GM12878 (cell line): ENCODE results near the gene UBR3. TPM values are rescaled to one million over a fixed set of nuclear protein-coding genes. Genes with fewer than 3 reads are reported as not detected.
A peak's percentile ranks its signal among the peaks of the same experiment; 100 is the strongest.

Experiments
- ATAC-seq: fragments of 200-7000 bp; cut with Tn5 transposase; 3 replicates; pipeline ENCODE4 v1.9.1; 2020; ENCODE audit warnings: mild to moderate bottlenecking, moderate library complexity
- BruUV-seq: library from RNA; stranded (reverse); fragments of 400-500 nt; replicated peaks from 2 replicates; lab custom pipeline; 2021; lab: Mats Ljungman, UMichigan
- CTCF ChIA-PET: fragments of 300-600 bp; sonication (Branson Sonifier 250); formaldehyde crosslinking; extraction: SDS; loops from one replicate; lab custom pipeline; 2021; ENCODE audit warnings: inconsistent platforms; lab: Yijun Ruan, JAX
- POLR2A ChIA-PET: fragments of 350-600 bp; formaldehyde crosslinking; extraction: SDS; loops from one replicate; lab custom pipeline; 2021; ENCODE audit warnings: inconsistent platforms; lab: Charles Lee
- RAD21 ChIA-PET: fragments of 300-600 bp; sonication (Branson Sonifier 250); formaldehyde crosslinking; loops from one replicate; lab custom pipeline; 2023; ENCODE audit warnings: antibody characterized with exemption; ENCODE audit not compliant: unreplicated experiment; lab: Charles Lee
- SMC1A ChIA-PET: fragments of 300-600 bp; sonication (Branson Sonifier 250); formaldehyde crosslinking; loops from one replicate; lab custom pipeline; 2023; ENCODE audit not compliant: unreplicated experiment, uncharacterized antibody; lab: Charles Lee
- DNase-seq: peaks from one replicate; pipeline ENCODE4 v3.0.0-alpha.2; 2011; ENCODE audit warnings: low read depth, low spot score
- FAIRE-seq: peaks from 3 replicates; lab custom pipeline; 2011; peaks lifted over from hg19 to GRCh38; lab: Jason Lieb, UNC
- H2AFZ ChIP-seq: 2 replicates; pipeline ENCODE4 v1.6.0; 2011; ENCODE audit warnings: low read depth, low read length, control low read depth; ENCODE audit not compliant: control insufficient read depth
- H3K27ac ChIP-seq: 2 replicates; pipeline ENCODE4 v1.5.1; 2011; ENCODE audit warnings: control low read depth; ENCODE audit not compliant: control insufficient read depth, insufficient read depth
- H3K27me3 ChIP-seq, 2 experiments: replicated peaks in 1 of 2; 2 replicates each; pipeline versions ENCODE4 v1.6.0 to v1.6.1; 2011; ENCODE audit warnings: low read length in 1 of 2; ENCODE audit not compliant: control insufficient read depth in 2 of 2, insufficient read depth in 2 of 2
- H3K36me3 ChIP-seq, 2 experiments: 2 replicates each; pipeline ENCODE4 v1.5.1; 2011; ENCODE audit warnings: low read length in 1 of 2; ENCODE audit not compliant: control insufficient read depth in 2 of 2, insufficient read depth in 2 of 2
- H3K4me1 ChIP-seq: 2 replicates; pipeline ENCODE4 v1.6.1; 2011; ENCODE audit warnings: mild to moderate bottlenecking, low read length, moderate library complexity, mixed read lengths; ENCODE audit not compliant: control insufficient read depth, insufficient read depth
- H3K4me2 ChIP-seq: 2 replicates; pipeline ENCODE4 v1.6.0; 2011; ENCODE audit warnings: control low read depth; ENCODE audit not compliant: control insufficient read depth, insufficient read depth
- H3K4me3 ChIP-seq: fragments of 200-600 bp; sonication (generic); 2 replicates; pipeline ENCODE4 v1.5.1; 2016
- H3K79me2 ChIP-seq: 2 replicates; pipeline ENCODE4 v1.6.0; 2011; ENCODE audit warnings: low read length; ENCODE audit not compliant: control insufficient read depth, insufficient read depth
- H3K9ac ChIP-seq: 2 replicates; pipeline ENCODE4 v1.8.0; 2011; ENCODE audit warnings: low read length, control low read depth, mixed read lengths; ENCODE audit not compliant: control insufficient read depth, insufficient read depth
- H3K9me3 ChIP-seq: replicated peaks from 3 replicates; pipeline ENCODE4 v1.5.1; 2011; ENCODE audit warnings: mild to moderate bottlenecking, low read length; ENCODE audit not compliant: control insufficient read depth, insufficient read depth
- H4K20me1 ChIP-seq: 2 replicates; pipeline ENCODE4 v1.6.0; 2011; ENCODE audit not compliant: control insufficient read depth, insufficient read depth
- CTCF ChIP-seq, 3 experiments: IDR thresholded peaks in 2 of 3; conservative IDR thresholded peaks in 1 of 3; 2 replicates each; pipeline ENCODE4 v1.5.1; 2011; ENCODE audit warnings: low read depth in 3 of 3, low read length in 3 of 3, mild to moderate bottlenecking in 3 of 3, control low read depth in 2 of 3, moderate library complexity in 2 of 3, inconsistent platforms in 1 of 3, mixed read lengths in 1 of 3; ENCODE audit not compliant: control insufficient read depth in 2 of 3, insufficient read depth in 1 of 3; ENCODE audit errors: extremely low read depth in 1 of 3
- ETV6 ChIP-seq, 2 experiments: fragments of 450-650 bp in 1 of 2; IDR thresholded peaks in 1 of 2; conservative IDR thresholded peaks in 1 of 2; 2 replicates each; pipeline ENCODE4 v1.6.1; 2014; ENCODE audit warnings: antibody characterized with exemption in 1 of 2, borderline replicate concordance in 1 of 2, low read depth in 1 of 2, mild to moderate bottlenecking in 1 of 2, moderate library complexity in 1 of 2
- HDAC2 ChIP-seq: fragments of 200-600 bp; sonication (generic); IDR thresholded peaks from 2 replicates; pipeline ENCODE4 v1.6.1; 2017
- IRF4 ChIP-seq: IDR thresholded peaks from 2 replicates; pipeline ENCODE4 v1.6.1; 2011; ENCODE audit warnings: low read depth, low read length
- PBX3 ChIP-seq: IDR thresholded peaks from 2 replicates; pipeline ENCODE4 v1.6.1; 2011; ENCODE audit warnings: mild to moderate bottlenecking, low read depth, low read length, moderate library complexity; ENCODE audit not compliant: insufficient replicate concordance
- POU2F2 ChIP-seq: IDR thresholded peaks from 3 replicates; pipeline ENCODE4 v1.6.1; 2011; ENCODE audit warnings: low read depth, mild to moderate bottlenecking, low read length, borderline replicate concordance
- RAD21 ChIP-seq: IDR thresholded peaks from 2 replicates; pipeline ENCODE4 v1.6.1; 2011; ENCODE audit warnings: mild to moderate bottlenecking, low read depth, low read length, moderate library complexity; ENCODE audit not compliant: insufficient read depth
- SREBF1 ChIP-seq: IDR thresholded peaks from 2 replicates; pipeline ENCODE4 v1.6.1; 2012; ENCODE audit warnings: mild to moderate bottlenecking, low read length
- TARDBP ChIP-seq: IDR thresholded peaks from 2 replicates; pipeline ENCODE4 v1.6.1; 2016; ENCODE audit warnings: borderline replicate concordance
- YBX1 ChIP-seq: fragments of 450-650 bp; IDR thresholded peaks from 2 replicates; pipeline ENCODE4 v1.6.1; 2016; ENCODE audit warnings: antibody characterized with exemption
- ZBTB4 ChIP-seq: fragments of 450-650 bp; formaldehyde crosslinking; IDR thresholded peaks from 2 replicates; pipeline ENCODE4 v1.4.0; 2022; ENCODE audit warnings: mild to moderate bottlenecking, moderate library complexity
- ZNF217 ChIP-seq: fragments of 450-650 bp; IDR thresholded peaks from 2 replicates; pipeline ENCODE4 v1.6.1; 2017; ENCODE audit warnings: antibody characterized with exemption, mild to moderate bottlenecking
- ZNF687 ChIP-seq: fragments of 450-650 bp; IDR thresholded peaks from 2 replicates; pipeline ENCODE4 v1.6.1; 2017; ENCODE audit warnings: mild to moderate bottlenecking, moderate library complexity
- in situ Hi-C: fragments of 300-500 bp; cut with MboI; formaldehyde crosslinking; loops from 9 replicates; pipeline ENCODE4 v1.14.3; 2018; ENCODE audit warnings: mixed read lengths
- intact Hi-C: fragments of 100-400 bp; cut with micrococcal nuclease; formaldehyde crosslinking; loops from one replicate; pipeline ENCODE4 v1.14.2; 2022; ENCODE audit not compliant: unreplicated experiment
- polyA plus RNA-seq, 11 experiments: library from polyadenylated mRNA; depleted of rRNA in 4 of 11; unstranded in 6 of 11; stranded (reverse) in 5 of 11; fragments of >200 nt; fragmentation: Nextera tagmentation in 4 of 11; fragmentation: Illumina TruSeq in 1 of 11; extraction: Ambion mirVana in 4 of 11; extraction: Trizol in 1 of 11; gene quantifications; 1 replicate in 1 of 11; 2 replicates in 10 of 11; pipeline versions ENCODE4 v1.2.1 to v1.2.3, GENCODE V29; 2011 to 2016; ENCODE audit warnings: inconsistent platforms in 2 of 11, missing spikeins in 2 of 11, low read depth in 1 of 11
- total RNA-seq, 4 experiments: library from RNA; depleted of rRNA in 3 of 4; stranded (reverse); fragments of >200 nt in 3 of 4; fragmentation: Illumina TruSeq in 1 of 4; extraction: Trizol in 1 of 4; gene quantifications; 2 replicates each; pipeline versions ENCODE4 v1.2.1 to v1.2.3, GENCODE V29; 2013 to 2021

UBR3 gene
- total and polyA plus RNA-seq, 10 of the 15 experiments (the other 5 are each of a cell fraction or from before 2014, with no cell fraction given) = 3.8 to 22.9 (median 11.2) TPM

GRCh38 chr2:169877398-169877797 is 50.1 kb downstream of the UBR3 start:
- SMC1A ChIA-PET = interaction anchor here (0.6 to 2.0 kb wide), 9 partner anchors 9 to 347 kb away, joined by 3 to 13 read pairs (median 3); partner anchors contain the start of genes METTL5 and UBR3
- Histone ChIP-seq H2AFZ (no peak overlapping the region), H3K27ac (no peak overlapping the region), H3K27me3 (no peaks in the 10 kb centered on the region), H4K20me1 (no peaks in the 10 kb centered on the region), H3K4me2 (no peak overlapping the region), H3K36me3 (no peaks in the 10 kb centered on the region; a peak in 1 of 4 replicates), H3K79me2 (no peaks in the 10 kb centered on the region), H3K4me3 (no peak overlapping the region), H3K9ac (no peak overlapping the region), H3K9me3 (no peaks in the 10 kb centered on the region), H3K4me1 (no peaks in the 10 kb centered on the region)
- RAD21 ChIA-PET = interaction anchor here (0.9 to 1.7 kb wide), 6 partner anchors 46 to 349 kb away, joined by 3 to 11 read pairs (median 6); partner anchors contain the start of genes METTL5 and UBR3
- no TSS peak for BruUV-seq
- POLR2A ChIA-PET = interaction anchor here (0.6 kb wide), 1 partner anchor 31 kb away, joined by 6 read pairs; no protein-coding TSS in a partner anchor
- ATAC-seq (peak; percentile 48; the same call in 1 of the 3 replicates), DNase-seq (no peak), FAIRE-seq (no peak)
- in situ Hi-C loops = no loop called here
- CTCF ChIA-PET = interaction anchor here (0.6 to 3.0 kb wide), 15 partner anchors 9 to 425 kb away, joined by 3 to 21 read pairs (median 4); partner anchors contain the start of genes CFAP210, METTL5 and UBR3
- intact Hi-C loops = no loop called here
- TF ChIP-seq IRF4 (no peak), YBX1 (no peak), HDAC2 (no peak), TARDBP (no peak), ZNF217 (no peak), CTCF (IDR thresholded peaks at IDR 0.05 in 2 of 3, conservative IDR thresholded peaks at IDR 0.05 in 1 of 3; ENCODE audit: control insufficient read depth in 2 of 3, extremely low read depth in 1 of 3, insufficient read depth in 1 of 3, low read depth in 3 of 3, low read length in 3 of 3) (peak; percentile 13 to 51 (median 29); a peak in 3 of 6 replicates), SREBF1 (no peak), ZBTB4 (no peak), PBX3 (no peak), ETV6 (conservative IDR thresholded peaks at IDR 0.05 in 1 of 2, IDR thresholded peaks at IDR 0.05 in 1 of 2; ENCODE audit: borderline replicate concordance in 1 of 2, low read depth in 1 of 2) (no peak), POU2F2 (no peak), ZNF687 (no peak), RAD21 (peak; percentile 36; the same call in 1 of the 2 replicates)
